Type B pancreatic cell (in vitro differentiated cells): ENCODE measurements around the gene GNPDA1. TPM values are rescaled to one million over a fixed set of nuclear protein-coding genes. Genes with fewer than 3 reads are reported as not detected.

Experiments
- DNase-seq: peaks from one replicate; pipeline ENCODE4 v3.0.0; 2021; ENCODE audit warnings: mixed read lengths; ENCODE audit not compliant: unreplicated experiment; ENCODE audit errors: extremely low spot score
- H3K27ac Mint-ChIP-seq: 2 replicates; pipeline ENCODE4 v1.8.0; 2021; ENCODE audit warnings: mild to moderate bottlenecking, mixed read lengths
- H3K27me3 Mint-ChIP-seq: 2 replicates; pipeline ENCODE4 v1.8.0; 2021; ENCODE audit warnings: mixed read lengths
- H3K36me3 Mint-ChIP-seq: 2 replicates; pipeline ENCODE4 v1.8.0; 2021; ENCODE audit warnings: mixed read lengths
- H3K4me1 Mint-ChIP-seq: one replicate; pipeline ENCODE4 v1.8.0; 2021; ENCODE audit warnings: mixed read lengths; ENCODE audit not compliant: unreplicated experiment
- H3K4me3 Mint-ChIP-seq: 2 replicates; pipeline ENCODE4 v1.8.0; 2021; ENCODE audit warnings: mild to moderate bottlenecking, mixed read lengths
- H3K9me3 Mint-ChIP-seq: 2 replicates; pipeline ENCODE4 v1.8.0; 2021; ENCODE audit warnings: mixed read lengths
- CTCF ChIP-seq: fragments of 200-600 bp; sonication (generic); conservative IDR thresholded peaks from 2 replicates; pipeline ENCODE4 v1.5.0; 2021; ENCODE audit warnings: antibody characterized with exemption, mild to moderate bottlenecking
- total RNA-seq: library from RNA; stranded (reverse); gene quantifications from 2 replicates; pipeline ENCODE4 v1.2.1, GENCODE V29; 2021; ENCODE audit warnings: low replicate concordance

Gene GNPDA1
- total RNA-seq, 1 donor from 2014 or later = 50.4 TPM

GRCh38 chr5:141957367-141957996 lies 55.3 kb downstream of the GNPDA1 start:
- no peak for DNase-seq
- Mint-ChIP-seq H3K9me3 (no peaks in the 10 kb centered on the region), H3K4me3 (no peak overlapping the region), H3K36me3 (no peaks in the 10 kb centered on the region), H3K27ac (no peak overlapping the region), H3K27me3 (peaks cover 4% of the 10 kb centered on the region), H3K4me1 (peaks cover 10% of the 10 kb centered on the region)
- TF ChIP-seq CTCF = no peak

GRCh38 chr5:141954194-141954593 lies 58.6 kb downstream of the GNPDA1 start:
- Mint-ChIP-seq H3K4me3 (no peak overlapping the region), H3K9me3 (no peaks in the 10 kb centered on the region), H3K4me1 (no peaks in the 10 kb centered on the region), H3K27ac (no peak overlapping the region), H3K27me3 (peaks cover 9% of the 10 kb centered on the region), H3K36me3 (no peaks in the 10 kb centered on the region)
- DNase-seq = no peak
- TF ChIP-seq CTCF = no peak

GRCh38 chr5:141952020-141952419 lies 60.8 kb downstream of the GNPDA1 start:
- Mint-ChIP-seq H3K4me3 (no peak overlapping the region), H3K27me3 (peaks cover 5% of the 10 kb centered on the region), H3K27ac (no peak overlapping the region), H3K4me1 (peaks cover 5% of the 10 kb centered on the region), H3K36me3 (no peaks in the 10 kb centered on the region), H3K9me3 (no peaks in the 10 kb centered on the region)
- no peak for DNase-seq
- TF ChIP-seq CTCF = no peak

GRCh38 chr5:141951332-141951781 lies 61.5 kb downstream of the GNPDA1 start:
- Mint-ChIP-seq H3K9me3 (no peaks in the 10 kb centered on the region), H3K27ac (no peak overlapping the region), H3K4me1 (peaks cover 6% of the 10 kb centered on the region), H3K27me3 (peaks cover 5% of the 10 kb centered on the region), H3K36me3 (no peaks in the 10 kb centered on the region), H3K4me3 (no peak overlapping the region)
- no peak for DNase-seq
- peak; percentile 69 for TF ChIP-seq CTCF

Other genes starting within 250 kb of the GNPDA1 start
- 22.8 and 41.7 TPM in 2 replicates for gene PCDH1, start 134.6 kb downstream of the GNPDA1 start, total RNA-seq
- 45.7 and 67.9 TPM in 2 replicates for gene DELE1, start 89.2 kb downstream of the GNPDA1 start, total RNA-seq
- not detected in 2 replicates for gene PCDH12, start 54.8 kb downstream of the GNPDA1 start, total RNA-seq
- 39.8 and 59.2 TPM in 2 replicates for gene RNF14, start 43.9 kb downstream of the GNPDA1 start, total RNA-seq
- gene NDFIP1, start 95.8 kb upstream of the GNPDA1 start, total RNA-seq = 57.7 and 59.3 TPM in 2 replicates